K562 (cell line): ENCODE measurements around the gene CD160. TPM values are rescaled to one million over a fixed set of nuclear protein-coding genes. Genes with fewer than 3 reads are reported as not detected.
"Not testable (repeated sequence)": the region's sequence is repeated elsewhere in the genome, so short reads cannot be mapped to it uniquely, and the experiment has no call there.

ENCODE experiments used
- ATAC-seq: fragments of 200-7000 bp; cut with Tn5 transposase; 3 replicates; pipeline ENCODE4 v1.9.1; 2020; ENCODE audit warnings: moderate library complexity
- BruUV-seq: library from RNA; stranded (reverse); fragments of 400-500 nt; replicated peaks from 2 replicates; lab custom pipeline; 2021; lab: Mats Ljungman, UMichigan
- CTCF ChIA-PET: fragments of 300-600 bp; formaldehyde crosslinking; extraction: SDS; loops from one replicate; lab custom pipeline; 2021; ENCODE audit warnings: low intra/inter-chr PET ratio; lab: Yijun Ruan, JAX
- POLR2A ChIA-PET: fragments of 300-600, 350-650 bp; sonication (Branson Sonifier 250); formaldehyde crosslinking; extraction: SDS; loops from one replicate; lab custom pipeline; 2021; ENCODE audit warnings: antibody characterized with exemption, inconsistent platforms; lab: Yijun Ruan, JAX
- DNase-seq, 4 experiments: peaks; one replicate each; pipeline versions ENCODE4 v3.0.0 to v3.0.0-alpha.2; 2011 to 2018; ENCODE audit warnings: low spot score in 3 of 4, mixed read lengths in 3 of 4; ENCODE audit errors: extremely low read depth in 1 of 4
- FAIRE-seq: peaks from 2 replicates; lab custom pipeline; 2011; peaks lifted over from hg19 to GRCh38; lab: Jason Lieb, UNC
- H2AFZ ChIP-seq: 2 replicates; pipeline ENCODE4 v1.6.0; 2011; ENCODE audit warnings: low read depth, low read length, control low read depth, inconsistent platforms
- H3K27ac ChIP-seq: fragments of 200-600 bp; 3 replicates; pipeline ENCODE4 v1.8.0; 2011; ENCODE audit warnings: low read depth, mild to moderate bottlenecking, control low read depth, inconsistent platforms, low read length, moderate library complexity, mixed read lengths; ENCODE audit errors: extremely low read depth
- H3K27me3 ChIP-seq, 2 experiments: fragments of 300-600 bp in 1 of 2; 2 replicates in 1 of 2; 3 replicates in 1 of 2; pipeline versions ENCODE4 v1.6.0 to v1.8.0; 2011; ENCODE audit warnings: inconsistent platforms in 2 of 2, low read length in 2 of 2, mild to moderate bottlenecking in 1 of 2, mixed read lengths in 1 of 2, moderate library complexity in 1 of 2; ENCODE audit not compliant: control insufficient read depth in 2 of 2, insufficient read depth in 2 of 2
- H3K36me3 ChIP-seq: fragments of 300-600 bp; 3 replicates; pipeline ENCODE4 v1.8.0; 2011; ENCODE audit warnings: mild to moderate bottlenecking, low read length, inconsistent platforms; ENCODE audit not compliant: control insufficient read depth, insufficient read depth
- H3K4me1 ChIP-seq, 2 experiments: fragments of 200-600 bp in 1 of 2; replicated peaks in 1 of 2; 2 replicates in 1 of 2; 3 replicates in 1 of 2; pipeline versions ENCODE4 v1.5.1 to v1.8.0; 2011; ENCODE audit warnings: inconsistent platforms in 2 of 2, low read length in 2 of 2, mild to moderate bottlenecking in 1 of 2, mixed read lengths in 1 of 2, moderate library complexity in 1 of 2; ENCODE audit not compliant: control insufficient read depth in 2 of 2, insufficient read depth in 2 of 2
- H3K4me2 ChIP-seq: 2 replicates; pipeline ENCODE4 v1.6.1; 2011; ENCODE audit warnings: low read length, control low read depth, inconsistent platforms, mixed read lengths; ENCODE audit not compliant: insufficient read depth
- H3K4me3 ChIP-seq: fragments of 200-600 bp; sonication (generic), shearing (Covaris generic); 2 replicates; pipeline ENCODE4 v1.5.1; 2016; ENCODE audit warnings: control low read depth, inconsistent platforms
- H3K79me2 ChIP-seq: fragments of 200-600 bp; 3 replicates; pipeline ENCODE4 v1.8.0; 2011; ENCODE audit warnings: low read length, inconsistent platforms; ENCODE audit not compliant: control insufficient read depth, insufficient read depth
- H3K9ac ChIP-seq, 2 experiments: 2 replicates each; pipeline versions ENCODE4 v1.6.0 to v1.6.1; 2011; ENCODE audit warnings: low read depth in 2 of 2, low read length in 2 of 2, control low read depth in 1 of 2, inconsistent platforms in 1 of 2, mild to moderate bottlenecking in 1 of 2, mixed read lengths in 1 of 2; ENCODE audit not compliant: insufficient read depth in 1 of 2
- H3K9me1 ChIP-seq: one replicate; pipeline ENCODE4 v1.6.0; 2011; ENCODE audit warnings: inconsistent platforms, mild to moderate bottlenecking, low read length, moderate library complexity; ENCODE audit not compliant: control insufficient read depth, insufficient read depth
- H3K9me3 ChIP-seq: replicated peaks from 2 replicates; pipeline ENCODE4 v1.5.1; 2011; ENCODE audit warnings: low read depth, low read length, inconsistent platforms; ENCODE audit not compliant: control insufficient read depth, insufficient read depth
- H4K20me1 ChIP-seq: replicated peaks from 2 replicates; pipeline ENCODE4 v1.6.1; 2011; ENCODE audit warnings: low read length, inconsistent platforms, mixed read lengths; ENCODE audit not compliant: control insufficient read depth, insufficient read depth
- CBX1 ChIP-seq: sonication (generic); IDR thresholded peaks from 2 replicates; pipeline ENCODE4 v1.6.1; 2016; ENCODE audit warnings: antibody characterized with exemption, low read depth, mild to moderate bottlenecking
- CBX3 ChIP-seq, 2 experiments: IDR thresholded peaks; 1 replicate in 1 of 2; 2 replicates in 1 of 2; pipeline ENCODE4 v1.6.1; 2012; ENCODE audit warnings: inconsistent platforms in 2 of 2, low read length in 2 of 2, borderline replicate concordance in 1 of 2, control low read depth in 1 of 2
- CBX5 ChIP-seq: IDR thresholded peaks from 2 replicates; pipeline ENCODE4 v1.6.1; 2014; ENCODE audit warnings: low read depth, borderline replicate concordance
- TRIM28 ChIP-seq: fragments of 450-650 bp; IDR thresholded peaks from 2 replicates; pipeline ENCODE4 v1.6.1; 2017
- ZFP36 ChIP-seq: fragments of 150-350 bp; IDR thresholded peaks from 2 replicates; pipeline ENCODE4 v1.6.1; 2018; ENCODE audit warnings: low read length, low read depth; ENCODE audit not compliant: partially characterized antibody
- ZNF280A ChIP-seq: fragments of 450-650 bp; IDR thresholded peaks from 2 replicates; pipeline ENCODE4 v1.6.1; 2018; ENCODE audit warnings: mild to moderate bottlenecking, low read depth; ENCODE audit not compliant: partially characterized antibody
- ZNF445 ChIP-seq: fragments of 250-450 bp; sonication (Bioruptor Pico); IDR thresholded peaks from 2 replicates; pipeline ENCODE4 v1.4.0; 2020; ENCODE audit warnings: low read depth, mild to moderate bottlenecking, moderate library complexity
- ZNF707 ChIP-seq: fragments of 250-450 bp; sonication (Bioruptor Pico); conservative IDR thresholded peaks from 2 replicates; pipeline ENCODE4 v1.8.0; 2022; ENCODE audit warnings: inconsistent platforms, mild to moderate bottlenecking, moderate library complexity
- ZNF766 ChIP-seq: fragments of 200-800 bp; sonication (Bioruptor generic); conservative IDR thresholded peaks from 2 replicates; pipeline ENCODE4 v1.6.1; 2016; ENCODE audit warnings: missing genetic modification characterization, missing compliant biosample characterization
- WGBS: fragments of 100-300 bp; shearing (Covaris generic); methylation state at CpG from one replicate; pipeline ENCODE4 v1.1.6; 2016; ENCODE audit warnings: low coverage, mixed read lengths; ENCODE audit not compliant: insufficient coverage; ENCODE audit errors: missing lambda C conversion rate; 5-methylcytosine and 5-hydroxymethylcytosine counted together
- in situ Hi-C: fragments of 300-500 bp; cut with MboI; formaldehyde crosslinking; loops from 4 replicates; pipeline ENCODE4 v1.15.0; 2018; ENCODE audit warnings: inconsistent platforms, mixed read lengths
- intact Hi-C: fragments of 100-400 bp; cut with micrococcal nuclease; formaldehyde crosslinking; loops from 2 replicates; pipeline ENCODE4 v1.14.2; 2022
- polyA plus RNA-seq, 8 experiments: library from polyadenylated mRNA; depleted of rRNA in 4 of 8; stranded (reverse) in 5 of 8; unstranded in 3 of 8; fragments of >200 nt; fragmentation: Nextera tagmentation in 2 of 8; fragmentation: Illumina TruSeq in 1 of 8; extraction: Ambion mirVana in 2 of 8; extraction: Trizol in 1 of 8; gene quantifications; 2 replicates each; pipeline versions ENCODE4 v1.2.1 to v1.2.3, GENCODE V29; 2011 to 2014; ENCODE audit warnings: inconsistent platforms in 1 of 8, missing spikeins in 1 of 8
- total RNA-seq, 7 experiments: library from RNA; depleted of rRNA in 6 of 7; stranded (reverse); fragments of >200 nt in 6 of 7; fragmentation: Illumina TruSeq in 2 of 7; extraction: Trizol in 2 of 7; gene quantifications; 2 replicates each; pipeline versions ENCODE4 v1.2.1 to v1.2.3, GENCODE V29; 2011 to 2021; ENCODE audit warnings: low replicate concordance in 1 of 7

CD160 gene
- total and polyA plus RNA-seq, 9 of the 15 experiments (the other 6 are each of a cell fraction or from before 2014, with no cell fraction given): 0.01 TPM; not detected in 8

GRCh38 chr1:145760395-145760949, 41.2 kb downstream of the CD160 start:
- H3K27ac ChIP-seq, CTCF ChIA-PET, H2AFZ ChIP-seq, H3K4me2 ChIP-seq, H3K27me3 ChIP-seq, H3K9me3 ChIP-seq, H3K79me2 ChIP-seq, H4K20me1 ChIP-seq, H3K9me1 ChIP-seq, H3K9ac ChIP-seq, H3K4me1 ChIP-seq, BruUV-seq, ATAC-seq, H3K36me3 ChIP-seq, FAIRE-seq, DNase-seq, in situ Hi-C loops, intact Hi-C loops, H3K4me3 ChIP-seq, POLR2A ChIA-PET: not testable (repeated sequence)
- TF ChIP-seq ZFP36: peak; percentile 73
- TF ChIP-seq ZNF707 (CRISPR knock-in tag): peak; percentile 78
- TF ChIP-seq ZNF766 (CRISPR knock-in tag): peak; percentile 67
- 97% methylated on average over 4 of the region's 4 CpGs for WGBS

- TF ChIP-seq CBX3 (IDR thresholded peaks at IDR 0.05; ENCODE audit: borderline replicate concordance in 1 of 2, low read length in 2 of 2): peak in 1 of 2 experiments; percentile 39; a peak in 1 of 3 replicates
- 0 out of 2 replicates have a peak, but pooled peaks have one; percentile 20 for TF ChIP-seq CBX5
- TF ChIP-seq TRIM28: peak; percentile 66; the same call in 1 of the 2 replicates
- TF ChIP-seq ZNF445 (CRISPR knock-in tag): 0 out of 2 replicates have a peak, but pooled peaks have one; percentile 30
- TF ChIP-seq ZNF280A: peak; percentile 83
- TF ChIP-seq CBX1: peak; percentile 67; the same call in 1 of the 2 replicates
- H3K27me3 ChIP-seq, intact Hi-C loops, in situ Hi-C loops, H3K36me3 ChIP-seq, FAIRE-seq, H4K20me1 ChIP-seq, ATAC-seq, POLR2A ChIA-PET, H3K9me1 ChIP-seq, CTCF ChIA-PET, H3K4me1 ChIP-seq, H3K79me2 ChIP-seq, H3K9me3 ChIP-seq, H3K4me3 ChIP-seq, H3K27ac ChIP-seq, DNase-seq, H3K4me2 ChIP-seq, H3K9ac ChIP-seq, BruUV-seq, H2AFZ ChIP-seq: not testable (repeated sequence)
- WGBS: over 99% methylated on average over 11 of the region's 11 CpGs
These were observed 42.2 kb downstream of the CD160 start for GRCh38 chr1:145761498-145761897.
